C4-2B (cell line): ENCODE measurements around the gene CATSPERB.

ENCODE experiments used
- ZFX ChIP-seq: fragments of 450-650 bp; IDR thresholded peaks from 2 replicates; pipeline ENCODE4 v1.6.1; 2017
- TF ChIP-seq, protein P1 (sequence below): fragments of 450-650 bp; conservative IDR thresholded peaks from 2 replicates; pipeline ENCODE4 v1.5.1; 2017; ENCODE audit warnings: mild to moderate bottlenecking

DNA sequence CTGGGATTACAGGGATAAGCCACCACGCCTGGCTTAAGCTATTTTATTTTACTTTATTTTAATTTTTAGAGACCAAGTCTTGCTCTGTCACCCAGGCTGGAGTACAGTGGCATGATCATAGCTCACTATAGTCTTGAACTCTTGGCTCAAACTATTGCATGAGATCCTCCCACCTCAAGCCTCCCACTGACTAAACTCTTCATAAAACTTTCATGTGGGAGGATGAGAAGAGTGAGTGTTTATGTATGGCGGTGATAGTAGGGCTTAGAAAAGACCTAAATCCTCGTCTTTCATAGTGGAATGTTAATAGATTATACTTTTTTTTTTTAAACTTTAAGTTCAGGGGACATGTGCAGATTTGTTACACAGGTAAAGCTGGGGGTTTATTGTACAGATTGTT, 198.3 kb downstream of the CATSPERB start:
- TF ChIP-seq, protein P1, sequence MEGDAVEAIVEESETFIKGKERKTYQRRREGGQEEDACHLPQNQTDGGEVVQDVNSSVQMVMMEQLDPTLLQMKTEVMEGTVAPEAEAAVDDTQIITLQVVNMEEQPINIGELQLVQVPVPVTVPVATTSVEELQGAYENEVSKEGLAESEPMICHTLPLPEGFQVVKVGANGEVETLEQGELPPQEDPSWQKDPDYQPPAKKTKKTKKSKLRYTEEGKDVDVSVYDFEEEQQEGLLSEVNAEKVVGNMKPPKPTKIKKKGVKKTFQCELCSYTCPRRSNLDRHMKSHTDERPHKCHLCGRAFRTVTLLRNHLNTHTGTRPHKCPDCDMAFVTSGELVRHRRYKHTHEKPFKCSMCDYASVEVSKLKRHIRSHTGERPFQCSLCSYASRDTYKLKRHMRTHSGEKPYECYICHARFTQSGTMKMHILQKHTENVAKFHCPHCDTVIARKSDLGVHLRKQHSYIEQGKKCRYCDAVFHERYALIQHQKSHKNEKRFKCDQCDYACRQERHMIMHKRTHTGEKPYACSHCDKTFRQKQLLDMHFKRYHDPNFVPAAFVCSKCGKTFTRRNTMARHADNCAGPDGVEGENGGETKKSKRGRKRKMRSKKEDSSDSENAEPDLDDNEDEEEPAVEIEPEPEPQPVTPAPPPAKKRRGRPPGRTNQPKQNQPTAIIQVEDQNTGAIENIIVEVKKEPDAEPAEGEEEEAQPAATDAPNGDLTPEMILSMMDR = no peak
- no peak for TF ChIP-seq ZFX
